ENCODE measurements around the gene C16orf82.
"Not testable (repeated sequence)": the region's sequence is repeated elsewhere in the genome, so short reads cannot be mapped to it uniquely, and the experiment has no call there.

The C16orf82 gene

GRCh38 chr16:27058299-27058698 lies 8.4 kb upstream of the C16orf82 start:
- Histone ChIP-seq H3K9ac (ENCODE audit: low read depth, low read length) (no peak overlapping the region), H3K4me1 (ENCODE audit: insufficient read depth, low read length) (no peaks in the 10 kb centered on the region), H3K36me3 (ENCODE audit: insufficient read depth, low read length) (no peaks in the 10 kb centered on the region), H3K9me3 (ENCODE audit: control insufficient read depth, insufficient read depth, low read length) (no peaks in the 10 kb centered on the region)

- Histone ChIP-seq H3K9ac (ENCODE audit: low read depth, low read length) (no peak overlapping the region), H3K4me1 (ENCODE audit: insufficient read depth, low read length) (no peaks in the 10 kb centered on the region), H3K36me3 (ENCODE audit: insufficient read depth, low read length) (no peaks in the 10 kb centered on the region), H3K9me3 (ENCODE audit: control insufficient read depth, insufficient read depth, low read length) (no peaks in the 10 kb centered on the region; the same call in 1 of the 2 replicates)
These were observed 4.0 kb downstream of the C16orf82 start for GRCh38 chr16:27070776-27071175.

GRCh38 chr16:27073733-27074132 lies 7.0 kb downstream of the C16orf82 start:
- Histone ChIP-seq H3K9ac (ENCODE audit: low read depth, low read length) (no peak overlapping the region), H3K9me3 (ENCODE audit: control insufficient read depth, insufficient read depth, low read length) (no peaks in the 10 kb centered on the region; the same call in 1 of the 2 replicates), H3K36me3 (ENCODE audit: insufficient read depth, low read length) (no peaks in the 10 kb centered on the region), H3K4me1 (ENCODE audit: insufficient read depth, low read length) (no peaks in the 10 kb centered on the region)

GRCh38 chr16:27080895-27081294 lies 14.2 kb downstream of the C16orf82 start:
- Histone ChIP-seq H3K36me3 (ENCODE audit: insufficient read depth, low read length) (no peaks in the 10 kb centered on the region), H3K4me1 (ENCODE audit: insufficient read depth, low read length) (peaks cover 11% of the 10 kb centered on the region; the same call in 1 of the 2 replicates), H3K9me3 (ENCODE audit: control insufficient read depth, insufficient read depth, low read length) (no peaks in the 10 kb centered on the region), H3K9ac (ENCODE audit: low read depth, low read length) (no peak overlapping the region)

DNA sequence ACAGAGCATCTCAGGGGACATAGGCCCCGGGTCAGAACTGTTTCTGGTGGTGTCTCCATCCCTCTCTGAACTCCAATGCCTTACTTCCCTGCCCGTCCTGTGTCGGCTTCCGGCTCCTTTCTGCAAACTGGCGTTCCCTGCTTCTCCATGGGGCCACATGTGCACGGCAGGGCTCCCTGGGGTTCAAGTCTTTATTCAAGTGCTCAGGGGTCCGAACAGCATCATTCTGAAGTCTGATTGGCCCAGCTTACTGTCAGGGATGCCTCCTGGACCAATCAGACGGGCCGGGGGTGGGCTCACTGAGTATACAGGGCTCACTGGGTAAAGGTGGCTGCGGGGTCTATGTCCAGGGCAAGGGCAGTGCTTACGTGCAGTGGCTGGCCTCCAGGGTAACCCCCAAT lies 17.1 kb downstream of the C16orf82 start:
- H3K36me3 ChIP-seq (ENCODE audit: insufficient read depth, low read length): no peaks in the 10 kb centered on the region
- peak overlapping the region; percentile 24; the same call in 1 of the 2 replicates for H3K9ac ChIP-seq (ENCODE audit: low read depth, low read length)
- no peaks in the 10 kb centered on the region for H3K9me3 ChIP-seq (ENCODE audit: control insufficient read depth, insufficient read depth, low read length)
- peaks cover 11% of the 10 kb centered on the region; the same call in 1 of the 2 replicates for H3K4me1 ChIP-seq (ENCODE audit: insufficient read depth, low read length)

DNA sequence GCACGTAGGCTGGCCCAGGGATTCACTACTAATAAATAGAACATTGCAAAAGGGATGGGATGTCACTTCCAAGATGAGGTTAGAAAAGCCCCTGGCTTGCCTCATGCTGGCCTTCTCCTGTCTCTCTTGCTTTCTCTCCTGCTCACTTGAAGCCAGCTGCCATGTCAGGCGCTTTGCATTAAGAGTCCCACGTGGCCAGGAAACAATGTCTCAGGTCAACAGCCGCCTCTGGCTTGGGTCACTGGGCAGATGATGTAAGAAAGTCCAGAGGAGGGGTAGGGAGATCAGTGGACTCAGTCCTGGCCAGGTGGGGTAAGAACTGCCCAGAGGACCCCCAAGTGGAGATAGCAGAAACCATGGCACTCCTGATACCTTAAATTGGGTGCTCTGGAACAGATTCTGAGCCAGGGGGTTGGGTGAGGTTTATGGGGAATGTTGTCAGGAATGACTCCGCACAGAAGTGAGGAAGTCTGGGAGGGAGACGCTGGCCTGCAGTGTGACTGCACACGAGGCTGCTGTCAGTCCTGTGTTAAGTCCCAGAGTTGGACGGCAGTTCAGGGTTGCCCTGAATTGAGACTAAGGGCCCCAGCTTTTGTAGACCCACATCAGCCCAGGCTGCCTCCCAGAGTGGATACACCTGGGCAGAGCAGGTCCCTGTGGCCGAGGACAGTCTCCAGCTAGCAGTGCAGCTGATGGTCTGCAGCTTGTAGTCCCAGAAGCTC lies 17.7 kb downstream of the C16orf82 start:
- H3K9me3 ChIP-seq (ENCODE audit: control insufficient read depth, insufficient read depth, low read length): no peaks in the 10 kb centered on the region
- H3K9ac ChIP-seq (ENCODE audit: low read depth, low read length): no peak overlapping the region
- H3K36me3 ChIP-seq (ENCODE audit: insufficient read depth, low read length): no peaks in the 10 kb centered on the region

GRCh38 chr16:27085182-27085581 lies 18.5 kb downstream of the C16orf82 start:
- Histone ChIP-seq H3K4me1 (ENCODE audit: insufficient read depth, low read length) (peaks cover 11% of the 10 kb centered on the region; the same call in 1 of the 2 replicates), H3K36me3 (ENCODE audit: insufficient read depth, low read length) (no peaks in the 10 kb centered on the region), H3K9me3 (ENCODE audit: control insufficient read depth, insufficient read depth, low read length) (no peaks in the 10 kb centered on the region), H3K9ac (ENCODE audit: low read depth, low read length) (no peak overlapping the region)

More for the DNA sequence above, 17.7 kb downstream of the C16orf82 start:
- peaks cover 11% of the 10 kb centered on the region; the same call in 1 of the 2 replicates for H3K4me1 ChIP-seq (ENCODE audit: insufficient read depth, low read length)

DNA sequence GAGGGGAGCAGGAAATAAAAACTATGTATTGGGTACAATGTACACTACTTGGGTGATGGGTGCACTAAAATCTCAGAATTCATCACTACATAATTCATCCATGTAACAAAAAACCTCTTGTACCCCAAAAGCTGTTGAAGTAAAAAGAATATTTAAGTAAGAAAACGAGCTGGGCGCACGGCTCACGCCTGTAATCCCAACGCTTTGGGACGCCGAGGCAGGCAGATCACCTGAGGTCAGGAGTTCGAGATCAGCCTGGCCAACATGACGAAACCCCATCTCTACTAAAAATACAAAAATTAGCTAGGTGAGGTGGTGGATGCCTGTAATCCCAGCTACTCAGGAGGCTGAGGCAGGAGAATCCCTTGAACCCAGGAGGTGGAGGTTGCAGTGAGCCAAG lies 19.3 kb downstream of the C16orf82 start:
- H3K4me1 ChIP-seq (ENCODE audit: insufficient read depth, low read length): peaks cover 11% of the 10 kb centered on the region; the same call in 1 of the 2 replicates
- not testable (repeated sequence) for H3K9ac ChIP-seq (ENCODE audit: low read depth, low read length); H3K36me3 ChIP-seq (ENCODE audit: insufficient read depth, low read length); H3K9me3 ChIP-seq (ENCODE audit: control insufficient read depth, insufficient read depth, low read length)

GRCh38 chr16:27088216-27088615 lies 21.5 kb downstream of the C16orf82 start:
- Histone ChIP-seq H3K4me1 (ENCODE audit: insufficient read depth, low read length) (peaks cover 6% of the 10 kb centered on the region; the same call in 1 of the 2 replicates), H3K36me3 (ENCODE audit: insufficient read depth, low read length) (no peaks in the 10 kb centered on the region), H3K9ac (ENCODE audit: low read depth, low read length) (no peak overlapping the region), H3K9me3 (ENCODE audit: control insufficient read depth, insufficient read depth, low read length) (no peaks in the 10 kb centered on the region)

DNA sequence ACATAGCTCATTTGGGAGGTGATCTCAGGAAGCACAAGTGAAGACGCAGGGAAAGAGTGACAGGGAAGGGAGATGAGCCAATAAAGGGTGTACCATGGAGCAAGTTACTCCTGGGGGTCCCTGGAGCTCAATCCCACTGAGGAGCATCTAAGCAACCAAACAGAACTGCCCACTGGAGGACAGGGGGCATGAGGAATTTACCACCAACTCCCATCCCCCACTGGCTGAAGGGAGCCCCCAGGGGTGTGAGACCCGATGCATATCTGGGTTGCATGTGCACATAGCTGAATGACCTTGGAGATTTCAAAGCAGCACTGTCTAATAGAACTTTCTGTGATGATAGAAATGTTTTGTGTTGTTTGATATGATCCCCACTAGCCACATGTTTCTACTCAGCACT lies 29.6 kb downstream of the C16orf82 start:
- no peaks in the 10 kb centered on the region for H3K9me3 ChIP-seq (ENCODE audit: control insufficient read depth, insufficient read depth, low read length)
- H3K36me3 ChIP-seq (ENCODE audit: insufficient read depth, low read length): no peaks in the 10 kb centered on the region
- H3K9ac ChIP-seq (ENCODE audit: low read depth, low read length): no peak overlapping the region
- no peaks in the 10 kb centered on the region for H3K4me1 ChIP-seq (ENCODE audit: insufficient read depth, low read length)

GRCh38 chr16:27097800-27098230 lies 31.1 kb downstream of the C16orf82 start:
- H3K9ac ChIP-seq (ENCODE audit: low read depth, low read length): no peak overlapping the region
- H3K36me3 ChIP-seq (ENCODE audit: insufficient read depth, low read length): no peaks in the 10 kb centered on the region

GRCh38 chr16:27098366-27099049 lies 31.8 kb downstream of the C16orf82 start:
- no peak overlapping the region for H3K9ac ChIP-seq (ENCODE audit: low read depth, low read length)
- no peaks in the 10 kb centered on the region for H3K36me3 ChIP-seq (ENCODE audit: insufficient read depth, low read length)
- no peaks in the 10 kb centered on the region for H3K4me1 ChIP-seq (ENCODE audit: insufficient read depth, low read length)
- no peaks in the 10 kb centered on the region for H3K9me3 ChIP-seq (ENCODE audit: control insufficient read depth, insufficient read depth, low read length)

More at GRCh38 chr16:27097800-27098230, 31.1 kb downstream of the C16orf82 start:
- Histone ChIP-seq H3K4me1 (ENCODE audit: insufficient read depth, low read length) (no peaks in the 10 kb centered on the region), H3K9me3 (ENCODE audit: control insufficient read depth, insufficient read depth, low read length) (no peaks in the 10 kb centered on the region)

- H3K9ac ChIP-seq (ENCODE audit: low read depth, low read length): no peak overlapping the region
- no peaks in the 10 kb centered on the region for H3K9me3 ChIP-seq (ENCODE audit: control insufficient read depth, insufficient read depth, low read length)
- no peaks in the 10 kb centered on the region for H3K4me1 ChIP-seq (ENCODE audit: insufficient read depth, low read length)
- H3K36me3 ChIP-seq (ENCODE audit: insufficient read depth, low read length): no peaks in the 10 kb centered on the region
These were observed 36.2 kb downstream of the C16orf82 start for GRCh38 chr16:27102701-27103575.

GRCh38 chr16:27103954-27104353 lies 37.2 kb downstream of the C16orf82 start:
- no peaks in the 10 kb centered on the region for H3K4me1 ChIP-seq (ENCODE audit: insufficient read depth, low read length)

More at GRCh38 chr16:27103954-27104353, 37.2 kb downstream of the C16orf82 start:
- H3K36me3 ChIP-seq (ENCODE audit: insufficient read depth, low read length): no peaks in the 10 kb centered on the region
- no peak overlapping the region for H3K9ac ChIP-seq (ENCODE audit: low read depth, low read length)
- H3K9me3 ChIP-seq (ENCODE audit: control insufficient read depth, insufficient read depth, low read length): no peaks in the 10 kb centered on the region

Data from ES-I3 (cell line).